Neutrophil (primary cell): ENCODE measurements around the gene ELOVL1.

Source experiments
- H3K27ac ChIP-seq: fragments of 200-600 bp; sonication (generic); 2 replicates; pipeline ENCODE4 v1.5.1; 2016; ENCODE audit warnings: mild to moderate bottlenecking, moderate library complexity
- H3K27me3 ChIP-seq: fragments of 200-600 bp; sonication (generic); 2 replicates; pipeline ENCODE4 v1.6.0; 2016; ENCODE audit warnings: mild to moderate bottlenecking
- H3K36me3 ChIP-seq: fragments of 200-600 bp; sonication (generic); 2 replicates; pipeline ENCODE4 v1.5.1; 2017
- H3K4me1 ChIP-seq, 2 experiments: fragments of 200-600 bp in 1 of 2; sonication (generic) in 1 of 2; 1 replicate in 1 of 2; 2 replicates in 1 of 2; pipeline versions ENCODE4 v1.5.1 to v1.6.1; 2013 to 2016; ENCODE audit warnings: low read depth in 1 of 2, low read length in 1 of 2, mild to moderate bottlenecking in 1 of 2, moderate library complexity in 1 of 2; ENCODE audit not compliant: control insufficient read depth in 1 of 2, insufficient read depth in 1 of 2
- H3K4me3 ChIP-seq, 2 experiments: fragments of 200-600 bp in 1 of 2; sonication (generic) in 1 of 2; 1 replicate in 1 of 2; 2 replicates in 1 of 2; pipeline ENCODE4 v1.5.1; 2013 to 2016; ENCODE audit warnings: low read depth in 1 of 2, low read length in 1 of 2, mild to moderate bottlenecking in 1 of 2, moderate library complexity in 1 of 2
- H3K9me3 ChIP-seq: fragments of 200-600 bp; sonication (generic); 2 replicates; pipeline ENCODE4 v1.5.1; 2016
- CTCF ChIP-seq: fragments of 200-600 bp; sonication (generic); IDR thresholded peaks from 2 replicates; pipeline ENCODE4 v1.5.1; 2016; ENCODE audit warnings: antibody characterized with exemption

ELOVL1 gene

GRCh38 chr1:43322506-43322905 is 45.3 kb downstream of the ELOVL1 start:
- H3K36me3 ChIP-seq = no peaks in the 10 kb centered on the region
- H3K27me3 ChIP-seq = no peaks in the 10 kb centered on the region
- no peak for TF ChIP-seq CTCF
- no peaks in the 10 kb centered on the region for H3K9me3 ChIP-seq
- H3K4me3 ChIP-seq = no peak overlapping the region
- no peak overlapping the region for H3K27ac ChIP-seq
- H3K4me1 ChIP-seq = no peaks in the 10 kb centered on the region

- Histone ChIP-seq H3K4me3 (no peak overlapping the region), H3K27ac (no peak overlapping the region), H3K36me3 (no peaks in the 10 kb centered on the region), H3K27me3 (no peaks in the 10 kb centered on the region), H3K4me1 (no peaks in the 10 kb centered on the region), H3K9me3 (no peaks in the 10 kb centered on the region)
- no peak for TF ChIP-seq CTCF
Measured at GRCh38 chr1:43321331-43321891, 46.4 kb downstream of the ELOVL1 start.

GRCh38 chr1:43319766-43320165 is 48.0 kb downstream of the ELOVL1 start:
- no peaks in the 10 kb centered on the region for H3K9me3 ChIP-seq
- H3K4me1 ChIP-seq = no peaks in the 10 kb centered on the region
- no peaks in the 10 kb centered on the region for H3K27me3 ChIP-seq
- H3K36me3 ChIP-seq = no peaks in the 10 kb centered on the region
- H3K4me3 ChIP-seq = no peak overlapping the region
- no peak for TF ChIP-seq CTCF
- H3K27ac ChIP-seq = no peak overlapping the region

GRCh38 chr1:43319288-43319687 is 48.5 kb downstream of the ELOVL1 start:
- Histone ChIP-seq H3K36me3 (no peaks in the 10 kb centered on the region), H3K9me3 (no peaks in the 10 kb centered on the region), H3K4me1 (no peaks in the 10 kb centered on the region), H3K27me3 (no peaks in the 10 kb centered on the region), H3K27ac (no peak overlapping the region), H3K4me3 (no peak overlapping the region)
- TF ChIP-seq CTCF = no peak

- H3K9me3 ChIP-seq = no peaks in the 10 kb centered on the region
- TF ChIP-seq CTCF = no peak
- H3K4me3 ChIP-seq = no peak overlapping the region
- H3K4me1 ChIP-seq = no peaks in the 10 kb centered on the region
- H3K27me3 ChIP-seq = no peaks in the 10 kb centered on the region
- H3K36me3 ChIP-seq = no peaks in the 10 kb centered on the region
- H3K27ac ChIP-seq = no peak overlapping the region
Measured at GRCh38 chr1:43318831-43319230, 49.0 kb downstream of the ELOVL1 start.
